Measurements from ENCODE around the gene AQP3. TPM values are rescaled to one million over a fixed set of nuclear protein-coding genes. Genes with fewer than 3 reads are reported as not detected.

Gene AQP3
- total and polyA plus RNA-seq, 2 of the 13 experiments (the other 11 are each of a cell fraction or from before 2014, with no cell fraction given): 1.4 to 5.5 TPM

DNA sequence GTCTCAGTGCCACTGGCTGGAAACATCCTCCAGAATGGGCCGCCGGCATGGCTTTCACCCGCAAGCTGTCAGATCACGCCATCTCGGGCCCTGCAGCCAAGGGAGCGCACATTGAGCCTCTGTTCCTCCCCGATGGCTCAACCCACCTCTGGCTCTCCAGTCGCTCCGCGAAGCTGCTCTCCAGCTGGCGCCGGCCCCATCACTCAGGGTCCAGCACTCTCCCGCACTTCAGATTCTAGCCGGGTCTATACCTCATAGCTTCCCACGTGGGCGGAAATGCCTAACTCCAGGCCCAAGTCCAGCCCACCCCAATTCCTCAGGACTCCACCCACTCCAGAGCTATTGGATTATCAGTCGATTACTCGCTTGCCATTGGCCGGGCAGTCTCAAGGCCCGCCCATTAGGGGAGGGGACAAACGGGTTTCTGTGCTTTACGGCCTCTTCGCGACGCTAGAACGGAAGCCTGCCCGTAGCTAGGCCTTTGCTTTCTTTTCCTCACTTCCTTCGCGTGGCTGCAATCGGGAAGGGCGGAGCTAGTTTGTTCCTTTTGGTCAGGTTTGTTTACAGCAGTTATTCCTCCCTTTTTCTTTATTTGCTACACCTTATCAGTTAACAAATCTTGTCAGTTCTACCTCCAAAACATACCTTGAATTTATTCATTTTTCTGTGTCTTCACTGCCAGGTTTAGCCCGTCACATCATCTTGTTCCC lies 26.4 kb upstream of the AQP3 start, which contains the start of gene NOL6 (continued):
- TF ChIP-seq, protein P1, sequence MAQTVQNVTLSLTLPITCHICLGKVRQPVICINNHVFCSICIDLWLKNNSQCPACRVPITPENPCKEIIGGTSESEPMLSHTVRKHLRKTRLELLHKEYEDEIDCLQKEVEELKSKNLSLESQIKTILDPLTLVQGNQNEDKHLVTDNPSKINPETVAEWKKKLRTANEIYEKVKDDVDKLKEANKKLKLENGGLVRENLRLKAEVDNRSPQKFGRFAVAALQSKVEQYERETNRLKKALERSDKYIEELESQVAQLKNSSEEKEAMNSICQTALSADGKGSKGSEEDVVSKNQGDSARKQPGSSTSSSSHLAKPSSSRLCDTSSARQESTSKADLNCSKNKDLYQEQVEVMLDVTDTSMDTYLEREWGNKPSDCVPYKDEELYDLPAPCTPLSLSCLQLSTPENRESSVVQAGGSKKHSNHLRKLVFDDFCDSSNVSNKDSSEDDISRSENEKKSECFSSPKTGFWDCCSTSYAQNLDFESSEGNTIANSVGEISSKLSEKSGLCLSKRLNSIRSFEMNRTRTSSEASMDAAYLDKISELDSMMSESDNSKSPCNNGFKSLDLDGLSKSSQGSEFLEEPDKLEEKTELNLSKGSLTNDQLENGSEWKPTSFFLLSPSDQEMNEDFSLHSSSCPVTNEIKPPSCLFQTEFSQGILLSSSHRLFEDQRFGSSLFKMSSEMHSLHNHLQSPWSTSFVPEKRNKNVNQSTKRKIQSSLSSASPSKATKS (CRISPR knock-in tag; IDR thresholded peaks at IDR 0.05): no peak
- no peak for TF ChIP-seq RAD51 (IDR thresholded peaks at IDR 0.05; ENCODE audit: borderline replicate concordance)
- no peak for TF ChIP-seq ZNF207 (IDR thresholded peaks at IDR 0.05; ENCODE audit: borderline replicate concordance)
- TF ChIP-seq ZNF331 (CRISPR knock-in tag; IDR thresholded peaks at IDR 0.05): 0 out of 2 replicates have a peak, but pooled peaks have one; percentile 42
- TF ChIP-seq HDAC6 (IDR thresholded peaks at IDR 0.05; ENCODE audit: low read depth, low read length): no peak
- no peak for TF ChIP-seq RFX5 (IDR thresholded peaks at IDR 0.05; ENCODE audit: low read depth, low read length)
- TF ChIP-seq, protein P2, sequence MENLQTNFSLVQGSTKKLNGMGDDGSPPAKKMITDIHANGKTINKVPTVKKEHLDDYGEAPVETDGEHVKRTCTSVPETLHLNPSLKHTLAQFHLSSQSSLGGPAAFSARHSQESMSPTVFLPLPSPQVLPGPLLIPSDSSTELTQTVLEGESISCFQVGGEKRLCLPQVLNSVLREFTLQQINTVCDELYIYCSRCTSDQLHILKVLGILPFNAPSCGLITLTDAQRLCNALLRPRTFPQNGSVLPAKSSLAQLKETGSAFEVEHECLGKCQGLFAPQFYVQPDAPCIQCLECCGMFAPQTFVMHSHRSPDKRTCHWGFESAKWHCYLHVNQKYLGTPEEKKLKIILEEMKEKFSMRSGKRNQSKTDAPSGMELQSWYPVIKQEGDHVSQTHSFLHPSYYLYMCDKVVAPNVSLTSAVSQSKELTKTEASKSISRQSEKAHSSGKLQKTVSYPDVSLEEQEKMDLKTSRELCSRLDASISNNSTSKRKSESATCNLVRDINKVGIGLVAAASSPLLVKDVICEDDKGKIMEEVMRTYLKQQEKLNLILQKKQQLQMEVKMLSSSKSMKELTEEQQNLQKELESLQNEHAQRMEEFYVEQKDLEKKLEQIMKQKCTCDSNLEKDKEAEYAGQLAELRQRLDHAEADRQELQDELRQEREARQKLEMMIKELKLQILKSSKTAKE (CRISPR knock-in tag; IDR thresholded peaks at IDR 0.05; ENCODE audit: borderline replicate concordance): no peak
- no peak for TF ChIP-seq ZBTB8A (CRISPR knock-in tag; IDR thresholded peaks at IDR 0.05; ENCODE audit: borderline replicate concordance, low read depth)
- TF ChIP-seq, protein P3, sequence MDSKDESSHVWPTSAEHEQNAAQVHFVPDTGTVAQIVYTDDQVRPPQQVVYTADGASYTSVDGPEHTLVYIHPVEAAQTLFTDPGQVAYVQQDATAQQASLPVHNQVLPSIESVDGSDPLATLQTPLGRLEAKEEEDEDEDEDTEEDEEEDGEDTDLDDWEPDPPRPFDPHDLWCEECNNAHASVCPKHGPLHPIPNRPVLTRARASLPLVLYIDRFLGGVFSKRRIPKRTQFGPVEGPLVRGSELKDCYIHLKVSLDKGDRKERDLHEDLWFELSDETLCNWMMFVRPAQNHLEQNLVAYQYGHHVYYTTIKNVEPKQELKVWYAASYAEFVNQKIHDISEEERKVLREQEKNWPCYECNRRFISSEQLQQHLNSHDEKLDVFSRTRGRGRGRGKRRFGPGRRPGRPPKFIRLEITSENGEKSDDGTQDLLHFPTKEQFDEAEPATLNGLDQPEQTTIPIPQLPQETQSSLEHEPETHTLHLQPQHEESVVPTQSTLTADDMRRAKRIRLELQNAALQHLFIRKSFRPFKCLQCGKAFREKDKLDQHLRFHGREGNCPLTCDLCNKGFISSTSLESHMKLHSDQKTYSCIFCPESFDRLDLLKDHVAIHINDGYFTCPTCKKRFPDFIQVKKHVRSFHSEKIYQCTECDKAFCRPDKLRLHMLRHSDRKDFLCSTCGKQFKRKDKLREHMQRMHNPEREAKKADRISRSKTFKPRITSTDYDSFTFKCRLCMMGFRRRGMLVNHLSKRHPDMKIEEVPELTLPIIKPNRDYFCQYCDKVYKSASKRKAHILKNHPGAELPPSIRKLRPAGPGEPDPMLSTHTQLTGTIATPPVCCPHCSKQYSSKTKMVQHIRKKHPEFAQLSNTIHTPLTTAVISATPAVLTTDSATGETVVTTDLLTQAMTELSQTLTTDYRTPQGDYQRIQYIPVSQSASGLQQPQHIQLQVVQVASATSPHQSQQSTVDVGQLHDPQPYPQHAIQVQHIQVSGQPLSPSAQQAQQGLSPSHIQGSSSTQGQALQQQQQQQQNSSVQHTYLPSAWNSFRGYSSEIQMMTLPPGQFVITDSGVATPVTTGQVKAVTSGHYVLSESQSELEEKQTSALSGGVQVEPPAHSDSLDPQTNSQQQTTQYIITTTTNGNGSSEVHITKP (CRISPR knock-in tag; IDR thresholded peaks at IDR 0.05; ENCODE audit: low read depth): no peak
- TF ChIP-seq, protein P4, sequence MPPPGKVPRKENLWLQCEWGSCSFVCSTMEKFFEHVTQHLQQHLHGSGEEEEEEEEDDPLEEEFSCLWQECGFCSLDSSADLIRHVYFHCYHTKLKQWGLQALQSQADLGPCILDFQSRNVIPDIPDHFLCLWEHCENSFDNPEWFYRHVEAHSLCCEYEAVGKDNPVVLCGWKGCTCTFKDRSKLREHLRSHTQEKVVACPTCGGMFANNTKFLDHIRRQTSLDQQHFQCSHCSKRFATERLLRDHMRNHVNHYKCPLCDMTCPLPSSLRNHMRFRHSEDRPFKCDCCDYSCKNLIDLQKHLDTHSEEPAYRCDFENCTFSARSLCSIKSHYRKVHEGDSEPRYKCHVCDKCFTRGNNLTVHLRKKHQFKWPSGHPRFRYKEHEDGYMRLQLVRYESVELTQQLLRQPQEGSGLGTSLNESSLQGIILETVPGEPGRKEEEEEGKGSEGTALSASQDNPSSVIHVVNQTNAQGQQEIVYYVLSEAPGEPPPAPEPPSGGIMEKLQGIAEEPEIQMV (CRISPR knock-in tag; IDR thresholded peaks at IDR 0.05; ENCODE audit: low read depth): no peak
- TF ChIP-seq ZFAT (CRISPR knock-in tag; conservative IDR thresholded peaks at IDR 0.05): no peak
- TF ChIP-seq KLF6 (CRISPR knock-in tag; IDR thresholded peaks at IDR 0.05): no peak
- no peak for TF ChIP-seq XBP1 (CRISPR knock-in tag; IDR thresholded peaks at IDR 0.05)
- no peak for TF ChIP-seq JUN (CRISPR knock-in tag; IDR thresholded peaks at IDR 0.05)
- TF ChIP-seq NFIC (IDR thresholded peaks at IDR 0.05; ENCODE audit: low read length): no peak
- peak; percentile 98 for TF ChIP-seq SP4 (CRISPR knock-in tag; IDR thresholded peaks at IDR 0.05)
- no peak for TF ChIP-seq ZNF253 (CRISPR knock-in tag; IDR thresholded peaks at IDR 0.05; ENCODE audit: borderline replicate concordance)
- no peak for TF ChIP-seq SYNCRIP (IDR thresholded peaks at IDR 0.05; ENCODE audit: insufficient read depth, low read depth, low read length)
- peak; percentile 97 for TF ChIP-seq ZFX (CRISPR knock-in tag; IDR thresholded peaks at IDR 0.05; ENCODE audit: low read depth)
- TF ChIP-seq ZBTB42 (CRISPR knock-in tag; IDR thresholded peaks at IDR 0.05): no peak

Measured in HepG2 (cell line).